ENCODE measurements around the gene VPS37B. TPM values are rescaled to one million over a fixed set of nuclear protein-coding genes. Genes with fewer than 3 reads are reported as not detected.

The VPS37B gene
- total RNA-seq, 4 donors from 2014 or later, result 23.4 to 47.4 (median 29.3) TPM

DNA sequence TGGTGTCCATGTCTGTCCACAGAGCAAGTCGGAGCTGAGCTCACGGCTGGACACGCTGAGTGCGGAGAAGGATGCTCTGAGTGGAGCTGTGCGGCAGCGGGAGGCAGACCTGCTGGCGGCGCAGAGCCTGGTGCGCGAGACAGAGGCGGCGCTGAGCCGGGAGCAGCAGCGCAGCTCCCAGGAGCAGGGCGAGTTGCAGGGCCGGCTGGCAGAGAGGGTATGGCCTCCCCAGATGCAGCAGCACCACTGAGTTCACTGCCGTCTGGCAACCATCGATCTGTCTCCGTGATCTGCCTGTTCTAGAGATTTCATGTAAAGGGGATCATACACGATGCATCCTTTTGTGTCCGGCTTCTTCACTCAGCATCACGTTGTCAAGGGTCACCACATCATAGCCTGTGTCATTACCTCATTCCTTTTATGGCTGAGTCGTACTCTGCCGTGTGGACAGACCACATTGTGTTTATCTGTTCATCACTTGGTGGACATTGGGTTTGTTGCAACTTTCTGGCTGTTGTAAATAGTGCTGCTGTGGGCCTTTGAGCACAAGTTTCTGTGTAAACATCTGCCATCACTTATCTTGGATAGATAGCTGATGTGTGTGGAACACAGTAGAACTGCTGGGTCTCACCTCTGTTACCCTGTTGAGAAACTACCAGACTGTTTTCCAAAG, 38.8 kb downstream of the VPS37B start:
- H3K36me3 ChIP-seq, result peaks cover 0 to 48% of the 10 kb centered on the region in 2 donors
- TF ChIP-seq EP300 (IDR thresholded peaks at IDR 0.05) (no peak), POLR2A (IDR thresholded peaks at IDR 0.05) (no peak)

GRCh38 chr12:122855928-122856831, 39.7 kb downstream of the VPS37B start:
- Histone ChIP-seq H3K27me3 (no peaks in the 10 kb centered on the region), H3K4me1 (peaks cover 0 to 38% (median 12%) of the 10 kb centered on the region in 3 donors), H3K36me3 (peaks cover 0 to 46% of the 10 kb centered on the region in 2 donors), H3K27ac (no peak overlapping the region), H3K9me3 (no peaks in the 10 kb centered on the region), H3K4me3 (no peak overlapping the region)
- WGBS, 2 donors (ENCODE audit: low coverage in 1 of 2), result no CpG with 5 or more reads among the region's 40 CpGs
- TF ChIP-seq POLR2A (IDR thresholded peaks at IDR 0.05) (no peak), EP300 (IDR thresholded peaks at IDR 0.05) (no peak), POLR2AphosphoS5 (IDR thresholded peaks at IDR 0.05) (no peak)
- TF ChIP-seq, protein P1, sequence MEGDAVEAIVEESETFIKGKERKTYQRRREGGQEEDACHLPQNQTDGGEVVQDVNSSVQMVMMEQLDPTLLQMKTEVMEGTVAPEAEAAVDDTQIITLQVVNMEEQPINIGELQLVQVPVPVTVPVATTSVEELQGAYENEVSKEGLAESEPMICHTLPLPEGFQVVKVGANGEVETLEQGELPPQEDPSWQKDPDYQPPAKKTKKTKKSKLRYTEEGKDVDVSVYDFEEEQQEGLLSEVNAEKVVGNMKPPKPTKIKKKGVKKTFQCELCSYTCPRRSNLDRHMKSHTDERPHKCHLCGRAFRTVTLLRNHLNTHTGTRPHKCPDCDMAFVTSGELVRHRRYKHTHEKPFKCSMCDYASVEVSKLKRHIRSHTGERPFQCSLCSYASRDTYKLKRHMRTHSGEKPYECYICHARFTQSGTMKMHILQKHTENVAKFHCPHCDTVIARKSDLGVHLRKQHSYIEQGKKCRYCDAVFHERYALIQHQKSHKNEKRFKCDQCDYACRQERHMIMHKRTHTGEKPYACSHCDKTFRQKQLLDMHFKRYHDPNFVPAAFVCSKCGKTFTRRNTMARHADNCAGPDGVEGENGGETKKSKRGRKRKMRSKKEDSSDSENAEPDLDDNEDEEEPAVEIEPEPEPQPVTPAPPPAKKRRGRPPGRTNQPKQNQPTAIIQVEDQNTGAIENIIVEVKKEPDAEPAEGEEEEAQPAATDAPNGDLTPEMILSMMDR (IDR thresholded peaks at IDR 0.05), result no peak
- ATAC-seq, result no peak

More for the DNA sequence above, 38.8 kb downstream of the VPS37B start:
- Histone ChIP-seq H3K27ac (no peak overlapping the region), H3K4me1 (peaks cover 0 to 39% (median 19%) of the 10 kb centered on the region in 3 donors), H3K4me3 (no peak overlapping the region), H3K27me3 (no peaks in the 10 kb centered on the region), H3K9me3 (no peaks in the 10 kb centered on the region)
- 57 to 77% methylated on average over 3 to 21 of the region's 24 CpGs for WGBS, 2 donors (ENCODE audit: low coverage in 1 of 2)
- ATAC-seq, result no peak

DNA sequence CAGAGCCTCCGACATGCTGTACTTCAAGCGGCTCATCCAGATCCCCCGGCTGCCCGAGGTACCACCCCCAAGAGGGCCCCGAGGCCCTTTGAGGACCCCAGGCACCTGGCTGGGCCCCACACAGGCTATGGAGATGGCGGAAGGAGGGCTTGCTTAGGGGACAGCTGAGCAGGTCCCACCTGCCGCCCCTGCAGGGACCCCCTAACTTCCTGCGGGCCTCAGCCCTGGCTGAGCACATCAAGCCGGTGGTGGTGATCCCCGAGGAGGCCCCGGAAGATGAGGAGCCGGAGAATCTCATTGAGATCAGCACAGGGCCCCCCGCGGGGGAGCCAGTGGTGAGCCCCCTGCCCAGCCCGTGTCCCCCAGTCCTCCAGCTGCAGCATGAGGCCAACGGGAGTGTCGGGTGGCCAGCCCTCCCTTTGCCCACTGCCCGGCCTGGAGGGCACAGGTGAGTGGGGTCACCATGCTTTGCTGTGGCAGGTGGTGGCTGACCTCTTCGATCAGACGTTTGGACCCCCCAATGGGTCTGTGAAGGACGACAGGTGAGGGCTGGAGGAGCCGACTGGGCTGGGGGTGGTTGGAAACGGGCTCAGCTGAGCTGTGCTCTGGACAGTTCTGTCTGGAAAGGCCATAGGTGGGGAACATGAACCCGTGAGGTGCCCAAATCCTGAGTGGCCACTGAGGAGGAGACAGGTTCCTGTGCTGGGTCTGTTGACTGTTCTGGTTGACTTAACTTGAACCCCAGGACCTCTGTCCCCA, 40.7 kb downstream of the VPS37B start:
- 53% methylated on average over 2 of the region's 24 CpGs; no CpG with 5 or more reads in 1 of the 2 donors for WGBS, 2 donors (ENCODE audit: low coverage in 1 of 2)
- TF ChIP-seq EP300 (IDR thresholded peaks at IDR 0.05), result no peak
- no peak for TF ChIP-seq POLR2A (IDR thresholded peaks at IDR 0.05)
- TF ChIP-seq, protein P1 (IDR thresholded peaks at IDR 0.05), result no peak
- Histone ChIP-seq H3K4me1 (peaks cover 0 to 31% (median 7%) of the 10 kb centered on the region in 3 donors), H3K27me3 (no peaks in the 10 kb centered on the region), H3K9me3 (no peaks in the 10 kb centered on the region), H3K27ac (no peak overlapping the region), H3K4me3 (no peak overlapping the region), H3K36me3 (peaks cover 0 to 44% of the 10 kb centered on the region in 2 donors)
- ATAC-seq, result no peak

DNA sequence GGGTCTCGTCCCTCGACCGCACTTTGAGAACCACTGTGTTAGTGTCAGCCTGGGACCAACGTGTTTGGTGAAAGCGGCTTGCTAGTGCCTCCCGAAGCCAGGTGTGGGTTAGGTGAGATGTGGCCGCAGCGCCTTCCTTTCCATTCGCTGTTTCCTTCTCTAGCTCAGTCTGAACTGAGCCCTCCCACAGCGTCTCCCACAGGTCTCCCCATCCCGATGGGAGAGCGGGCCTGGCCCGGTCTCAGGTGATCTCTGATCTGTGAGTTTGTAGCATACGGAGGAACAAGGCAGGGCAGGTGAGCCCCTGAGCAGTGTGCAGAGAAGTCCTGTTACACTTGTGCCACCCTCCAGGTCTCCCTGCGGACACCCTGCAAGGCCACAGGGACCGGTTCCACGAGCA, 41.4 kb downstream of the VPS37B start:
- Histone ChIP-seq H3K36me3 (peaks cover 0 to 39% of the 10 kb centered on the region in 2 donors), H3K4me1 (peaks cover 0 to 26% (median 4%) of the 10 kb centered on the region in 3 donors), H3K27ac (no peak overlapping the region), H3K9me3 (no peaks in the 10 kb centered on the region), H3K4me3 (no peak overlapping the region), H3K27me3 (no peaks in the 10 kb centered on the region)
- TF ChIP-seq EP300 (IDR thresholded peaks at IDR 0.05), result no peak
- TF ChIP-seq POLR2AphosphoS5 (IDR thresholded peaks at IDR 0.05), result no peak
- TF ChIP-seq, protein P1 (IDR thresholded peaks at IDR 0.05), result no peak
- no peak for TF ChIP-seq POLR2A (IDR thresholded peaks at IDR 0.05)
- 70 to 90% methylated on average over 2 of the region's 17 CpGs for WGBS, 2 donors (ENCODE audit: low coverage in 1 of 2)
- ATAC-seq, result no peak

Measured in gastroesophageal sphincter (tissue), 4 donors.